Astrocyte of the hippocampus (primary cell): ENCODE data around the gene AKR1C1.
A peak's percentile ranks its signal among the peaks of the same experiment; 100 is the strongest.
"Not testable (repeated sequence)": the region's sequence is repeated elsewhere in the genome, so short reads cannot be mapped to it uniquely, and the experiment has no call there.

Experiments
- DNase-seq: peaks from one replicate; pipeline ENCODE4 v3.0.0; 2011; ENCODE audit warnings: low read depth, low spot score

Gene AKR1C1

GRCh38 chr10:4983615-4984216 is 20.5 kb downstream of the AKR1C1 start:
- no peak for DNase-seq

- DNase-seq = no peak
These were observed 21.0 kb downstream of the AKR1C1 start for GRCh38 chr10:4984223-4984622.

GRCh38 chr10:4984971-4985594 is 21.9 kb downstream of the AKR1C1 start:
- DNase-seq = peak; percentile 74

- not testable (repeated sequence) for DNase-seq
These were observed 24.9 kb downstream of the AKR1C1 start for GRCh38 chr10:4988000-4988641.

GRCh38 chr10:4990217-4990616 is 27.0 kb downstream of the AKR1C1 start:
- no peak for DNase-seq

- DNase-seq = not testable (repeated sequence)
These were observed 28.2 kb downstream of the AKR1C1 start for GRCh38 chr10:4991463-4991862.

GRCh38 chr10:4992564-4992963 is 29.3 kb downstream of the AKR1C1 start:
- DNase-seq = not testable (repeated sequence)

GRCh38 chr10:4994260-4994659 is 31.0 kb downstream of the AKR1C1 start:
- not testable (repeated sequence) for DNase-seq

- DNase-seq = no peak
These were observed 35.5 kb downstream of the AKR1C1 start for GRCh38 chr10:4998671-4999070.

- no peak for DNase-seq
These were observed 39.0 kb downstream of the AKR1C1 start for GRCh38 chr10:5002013-5002727.

GRCh38 chr10:5003127-5004029 is 40.2 kb downstream of the AKR1C1 start, which contains the start of gene AKR1C2:
Gene AKR1C2, minus strand, starts transcription at chr10:5003857. Its CDS starts 22 bp downstream, at chr10:5003835.
- not testable (repeated sequence) for DNase-seq

- DNase-seq = not testable (repeated sequence)
These were observed 40.8 kb downstream of the AKR1C1 start for GRCh38 chr10:5004030-5004385.

- DNase-seq = not testable (repeated sequence)
These were observed 41.3 kb downstream of the AKR1C1 start for GRCh38 chr10:5004501-5004900.

- DNase-seq = not testable (repeated sequence)
These were observed 45.8 kb downstream of the AKR1C1 start for GRCh38 chr10:5008857-5009548.

- not testable (repeated sequence) for DNase-seq
These were observed 46.8 kb downstream of the AKR1C1 start for GRCh38 chr10:5010043-5010442.

- DNase-seq = not testable (repeated sequence)
These were observed 48.2 kb downstream of the AKR1C1 start for GRCh38 chr10:5011392-5011791.

GRCh38 chr10:5012595-5012994 is 49.4 kb downstream of the AKR1C1 start:
- DNase-seq = no peak

- DNase-seq = no peak
These were observed 50.2 kb downstream of the AKR1C1 start for GRCh38 chr10:5013385-5013784.

GRCh38 chr10:5014200-5014910 is 51.1 kb downstream of the AKR1C1 start:
- not testable (repeated sequence) for DNase-seq

- no peak for DNase-seq
These were observed 51.7 kb downstream of the AKR1C1 start for GRCh38 chr10:5014936-5015335.
